Lower lobe of right lung (tissue), 2 donors: ENCODE measurements around the gene WFDC11. TPM values are rescaled to one million over a fixed set of nuclear protein-coding genes. Genes with fewer than 3 reads are reported as not detected.
A peak's percentile ranks its signal among the peaks of the same experiment; 100 is the strongest.

Experiments used
- ATAC-seq, 2 donors: fragments of 200-7000 bp; cut with Tn5 transposase; one replicate each; pipeline ENCODE4 v1.9.1; 2020 to 2022; ENCODE audit warnings: mild to moderate bottlenecking in 2 of 2, moderate library complexity in 2 of 2
- DNase-seq: peaks from one replicate; pipeline ENCODE4 v3.0.0-alpha.2; 2020
- H3K27ac ChIP-seq: fragments of 200-600 bp; one replicate; pipeline ENCODE4 v1.8.0; 2022
- H3K27me3 ChIP-seq: fragments of 200-600 bp; one replicate; pipeline ENCODE4 v1.8.0; 2022; ENCODE audit warnings: low read depth
- H3K36me3 ChIP-seq: fragments of 200-600 bp; one replicate; pipeline ENCODE4 v1.8.0; 2022; ENCODE audit warnings: mild to moderate bottlenecking
- H3K4me1 ChIP-seq: fragments of 200-600 bp; one replicate; pipeline ENCODE4 v1.8.0; 2022
- H3K4me3 ChIP-seq: fragments of 200-600 bp; one replicate; pipeline ENCODE4 v1.8.0; 2022; ENCODE audit warnings: mild to moderate bottlenecking
- H3K9me3 ChIP-seq: fragments of 200-600 bp; one replicate; pipeline ENCODE4 v1.8.0; 2022
- intact Hi-C: fragments of 100-400 bp; cut with DNase I; formaldehyde crosslinking; loops from one replicate; pipeline ENCODE4 v1.11.0; 2022
- total RNA-seq: library from RNA; stranded (reverse); fragmentation: NEBNext Ultra II Directional; extraction: Animal tissue kit (Norgen Biotek cat#: 25700); gene quantifications from one replicate; pipeline ENCODE4 v1.2.1, GENCODE V29; 2021
- TF ChIP-seq, protein P1 (sequence below): fragments of 200-600 bp; IDR thresholded peaks from one replicate; pipeline ENCODE4 v1.8.0; 2022; ENCODE audit warnings: antibody characterized with exemption, mild to moderate bottlenecking
- donor health status: DM: no; HTN: yes; CAD: no; lungs with severe emphysema.

WFDC11 gene
- total RNA-seq, 1 donor from 2014 or later = not detected

DNA sequence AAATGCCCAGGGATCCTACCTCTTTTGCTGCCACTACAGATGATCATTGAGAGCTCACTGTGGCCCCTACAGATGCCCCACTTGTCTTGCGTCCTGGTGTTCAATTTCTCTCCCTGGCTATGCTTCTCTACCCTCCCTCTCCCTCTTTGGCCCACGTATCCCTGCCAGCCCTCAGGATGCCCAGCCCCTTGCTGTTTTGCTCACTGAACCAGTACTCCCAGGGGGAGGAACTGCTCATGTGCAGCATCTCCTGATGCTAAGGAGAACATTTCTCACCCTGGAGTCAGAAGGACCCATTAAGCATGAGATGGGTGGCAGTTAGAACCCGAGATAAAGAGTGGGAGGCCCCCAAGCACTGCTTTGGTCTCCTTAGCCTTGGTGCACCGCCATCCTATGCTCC is 38.9 kb downstream of the WFDC11 start, which contains the start of gene WFDC9:
TSS of gene WFDC9 (minus strand) at position 101 of the 400 bp plus-strand sequence. CDS start 21,103 bp downstream, outside the sequence.
- no peak for ATAC-seq
- Histone ChIP-seq H3K9me3 (no peaks in the 10 kb centered on the region), H3K27ac (no peak within 1 kb of the TSS), H3K36me3 (no peaks in the 10 kb centered on the region), H3K27me3 (no peaks in the 10 kb centered on the region), H3K4me1 (peaks cover 9% of the 10 kb centered on the region), H3K4me3 (no peak within 1 kb of the TSS)
- intact Hi-C loops = no loop called here
- no peak for DNase-seq
- TF ChIP-seq, protein P1, sequence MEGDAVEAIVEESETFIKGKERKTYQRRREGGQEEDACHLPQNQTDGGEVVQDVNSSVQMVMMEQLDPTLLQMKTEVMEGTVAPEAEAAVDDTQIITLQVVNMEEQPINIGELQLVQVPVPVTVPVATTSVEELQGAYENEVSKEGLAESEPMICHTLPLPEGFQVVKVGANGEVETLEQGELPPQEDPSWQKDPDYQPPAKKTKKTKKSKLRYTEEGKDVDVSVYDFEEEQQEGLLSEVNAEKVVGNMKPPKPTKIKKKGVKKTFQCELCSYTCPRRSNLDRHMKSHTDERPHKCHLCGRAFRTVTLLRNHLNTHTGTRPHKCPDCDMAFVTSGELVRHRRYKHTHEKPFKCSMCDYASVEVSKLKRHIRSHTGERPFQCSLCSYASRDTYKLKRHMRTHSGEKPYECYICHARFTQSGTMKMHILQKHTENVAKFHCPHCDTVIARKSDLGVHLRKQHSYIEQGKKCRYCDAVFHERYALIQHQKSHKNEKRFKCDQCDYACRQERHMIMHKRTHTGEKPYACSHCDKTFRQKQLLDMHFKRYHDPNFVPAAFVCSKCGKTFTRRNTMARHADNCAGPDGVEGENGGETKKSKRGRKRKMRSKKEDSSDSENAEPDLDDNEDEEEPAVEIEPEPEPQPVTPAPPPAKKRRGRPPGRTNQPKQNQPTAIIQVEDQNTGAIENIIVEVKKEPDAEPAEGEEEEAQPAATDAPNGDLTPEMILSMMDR = no peak

DNA sequence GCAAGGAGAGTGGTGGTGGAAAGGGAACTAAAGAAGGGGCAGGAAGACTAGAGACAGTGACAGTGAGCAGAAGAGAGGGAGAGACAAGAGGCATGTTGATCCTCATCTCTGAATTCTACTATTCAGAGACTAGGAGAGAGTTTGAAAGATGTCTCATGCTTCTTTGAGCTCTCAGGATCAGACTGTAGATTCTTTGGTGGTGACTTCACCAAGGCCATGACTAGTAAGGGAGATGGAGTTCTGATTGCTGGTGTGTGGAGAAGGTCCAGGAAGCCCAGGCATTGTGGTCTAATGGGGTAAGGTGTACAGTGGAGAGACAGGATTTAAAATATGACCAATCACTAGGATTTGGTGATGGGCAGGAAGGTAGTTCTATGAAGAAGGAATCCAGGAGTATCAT is 39.7 kb downstream of the WFDC11 start:
- intact Hi-C loops = no loop called here

DNA sequence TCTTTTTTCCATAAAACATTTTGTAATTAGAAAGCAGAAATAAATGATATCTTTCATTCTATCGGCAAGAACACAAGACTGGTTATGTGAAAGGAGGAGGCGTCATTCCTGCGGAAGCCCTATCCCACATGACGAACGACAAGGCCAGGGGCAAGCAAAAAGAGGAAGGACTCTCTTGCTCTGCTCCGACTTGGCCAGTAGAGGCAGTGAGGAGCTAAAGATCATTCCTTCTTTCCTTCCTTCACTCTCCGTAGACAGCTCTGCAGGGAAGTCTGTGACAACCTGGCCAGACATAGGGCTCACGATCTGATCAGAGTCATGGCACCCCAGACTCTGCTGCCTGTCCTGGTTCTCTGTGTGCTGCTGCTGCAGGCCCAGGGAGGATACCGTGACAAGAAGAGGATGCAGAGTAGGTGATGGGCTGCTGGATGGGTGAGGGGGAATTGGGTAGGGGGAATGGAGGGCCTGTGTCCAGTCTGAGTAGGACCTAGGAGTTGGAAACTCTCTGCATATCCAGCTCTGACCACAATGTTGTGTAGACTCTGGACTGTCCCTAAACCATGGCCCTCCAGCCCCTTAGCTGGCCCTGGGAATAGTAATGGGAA is 40.4 kb downstream of the WFDC11 start, which contains the start of gene WFDC10A:
TSS of gene WFDC10A (plus strand) at position 244 of the 605 bp plus-strand sequence. CDS start at position 319, 75 bp downstream.
- Histone ChIP-seq H3K27me3 (no peaks in the 10 kb centered on the region), H3K9me3 (no peaks in the 10 kb centered on the region), H3K4me3 (no peak within 1 kb of the TSS), H3K27ac (no peak within 1 kb of the TSS), H3K36me3 (no peaks in the 10 kb centered on the region), H3K4me1 (peaks cover 9% of the 10 kb centered on the region)
- intact Hi-C loops = no loop called here
- peak; percentile 64 for DNase-seq
- TF ChIP-seq, protein P1 = peak; percentile 62
- ATAC-seq = peak; percentile 94 to 97

More for the DNA sequence above, 39.7 kb downstream of the WFDC11 start:
- peaks cover 9% of the 10 kb centered on the region for H3K4me1 ChIP-seq
- TF ChIP-seq, protein P1 = no peak
- DNase-seq (no peak), ATAC-seq (no peak)
- H3K27ac ChIP-seq = no peak overlapping the region
- H3K9me3 ChIP-seq = no peaks in the 10 kb centered on the region
- H3K4me3 ChIP-seq = no peak overlapping the region
- H3K27me3 ChIP-seq = no peaks in the 10 kb centered on the region
- no peaks in the 10 kb centered on the region for H3K36me3 ChIP-seq

DNA sequence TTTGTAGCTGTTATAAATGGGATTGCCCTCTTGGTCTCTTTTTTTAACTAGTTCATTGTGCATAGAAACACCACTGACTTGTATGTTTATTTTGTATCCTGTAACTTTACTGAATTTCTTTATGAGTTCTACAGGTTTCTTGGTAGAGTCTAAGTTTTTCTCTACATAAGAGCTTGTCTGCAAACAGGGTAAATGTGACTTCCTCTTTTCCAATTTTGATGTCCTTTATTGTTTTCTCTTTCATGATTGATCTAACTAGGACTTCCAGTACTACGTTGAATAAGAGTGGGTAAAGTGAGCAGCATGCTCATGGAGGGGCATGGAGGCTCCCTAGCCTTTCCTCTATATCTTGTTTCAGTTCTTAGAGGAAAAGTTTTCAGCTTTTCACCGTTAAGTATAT is 43.5 kb downstream of the WFDC11 start:
- H3K27me3 ChIP-seq = no peaks in the 10 kb centered on the region
- TF ChIP-seq, protein P1 = no peak
- H3K4me3 ChIP-seq = no peak overlapping the region
- DNase-seq (no peak), ATAC-seq (no peak)
- no peak overlapping the region for H3K27ac ChIP-seq
- intact Hi-C loops = no loop called here
- H3K36me3 ChIP-seq = no peaks in the 10 kb centered on the region
- peaks cover 9% of the 10 kb centered on the region for H3K4me1 ChIP-seq
- H3K9me3 ChIP-seq = no peaks in the 10 kb centered on the region

DNA sequence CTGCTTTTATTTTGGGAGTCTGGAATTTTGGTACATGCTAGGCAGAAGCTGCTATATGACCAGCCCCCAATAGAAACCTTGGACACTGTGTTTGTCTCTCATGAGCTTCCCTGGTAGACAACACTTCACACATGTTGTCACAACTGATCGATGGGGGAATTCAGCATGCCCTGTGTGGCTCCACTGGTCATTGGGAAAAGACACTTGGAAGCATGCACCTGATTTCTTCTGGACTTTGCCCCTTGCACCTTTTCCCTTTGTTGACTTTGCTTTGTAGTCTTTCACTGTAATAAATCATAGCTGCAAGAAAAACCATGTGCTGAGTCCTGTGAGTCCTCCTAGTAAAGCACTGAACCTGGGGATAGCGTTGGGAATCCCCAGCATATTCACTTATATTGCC is 48.4 kb downstream of the WFDC11 start:
- no peak overlapping the region for H3K27ac ChIP-seq
- no peak for DNase-seq
- ATAC-seq = no peak
- intact Hi-C loops = no loop called here
- TF ChIP-seq, protein P1 = no peak
- no peaks in the 10 kb centered on the region for H3K36me3 ChIP-seq
- no peaks in the 10 kb centered on the region for H3K27me3 ChIP-seq
- H3K4me1 ChIP-seq = no peaks in the 10 kb centered on the region
- no peaks in the 10 kb centered on the region for H3K9me3 ChIP-seq
- no peak overlapping the region for H3K4me3 ChIP-seq
